GM18870 (cell line): ENCODE data around the gene TRPM2.

Experiments
- ATAC-seq: cut with Tn5 transposase; IDR thresholded peaks from one replicate; pipeline ENCODE4 v1.9.1; 2021; ENCODE audit warnings: moderate library complexity; ENCODE audit not compliant: unreplicated experiment

TRPM2 gene

GRCh38 chr21:44456214-44456914, 102.9 kb downstream of the TRPM2 start:
- no peak for ATAC-seq

DNA sequence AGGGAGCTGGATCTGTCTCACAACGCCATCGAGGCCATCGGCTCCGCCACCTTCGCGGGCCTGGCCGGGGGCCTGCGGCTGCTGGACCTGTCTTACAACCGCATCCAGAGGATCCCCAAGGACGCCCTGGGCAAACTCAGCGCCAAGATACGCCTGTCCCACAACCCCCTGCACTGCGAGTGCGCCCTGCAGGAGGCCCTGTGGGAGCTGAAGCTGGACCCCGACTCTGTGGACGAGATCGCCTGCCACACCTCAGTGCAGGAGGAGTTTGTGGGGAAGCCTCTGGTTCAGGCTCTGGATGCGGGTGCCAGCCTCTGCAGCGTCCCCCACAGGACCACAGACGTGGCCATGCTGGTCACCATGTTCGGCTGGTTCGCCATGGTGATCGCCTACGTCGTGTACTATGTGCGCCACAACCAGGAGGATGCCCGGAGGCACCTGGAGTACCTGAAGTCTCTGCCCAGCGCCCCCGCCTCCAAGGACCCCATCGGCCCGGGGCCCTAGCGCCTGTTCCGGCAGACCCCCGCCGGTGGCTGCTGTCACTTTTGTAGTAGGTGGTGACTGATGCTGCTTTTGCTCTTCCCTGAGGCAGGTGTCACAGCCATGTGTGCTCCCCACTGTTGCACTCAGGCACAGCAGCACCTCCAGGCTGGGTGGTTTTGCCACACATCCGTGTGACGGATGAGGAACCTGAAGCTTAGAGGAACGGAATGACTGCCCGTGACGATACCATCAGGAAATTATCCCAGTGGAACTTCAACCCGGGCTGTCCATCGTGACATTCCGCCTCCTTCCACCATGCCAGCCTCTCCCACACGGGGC, 103.7 kb downstream of the TRPM2 start:
- ATAC-seq = no peak

DNA sequence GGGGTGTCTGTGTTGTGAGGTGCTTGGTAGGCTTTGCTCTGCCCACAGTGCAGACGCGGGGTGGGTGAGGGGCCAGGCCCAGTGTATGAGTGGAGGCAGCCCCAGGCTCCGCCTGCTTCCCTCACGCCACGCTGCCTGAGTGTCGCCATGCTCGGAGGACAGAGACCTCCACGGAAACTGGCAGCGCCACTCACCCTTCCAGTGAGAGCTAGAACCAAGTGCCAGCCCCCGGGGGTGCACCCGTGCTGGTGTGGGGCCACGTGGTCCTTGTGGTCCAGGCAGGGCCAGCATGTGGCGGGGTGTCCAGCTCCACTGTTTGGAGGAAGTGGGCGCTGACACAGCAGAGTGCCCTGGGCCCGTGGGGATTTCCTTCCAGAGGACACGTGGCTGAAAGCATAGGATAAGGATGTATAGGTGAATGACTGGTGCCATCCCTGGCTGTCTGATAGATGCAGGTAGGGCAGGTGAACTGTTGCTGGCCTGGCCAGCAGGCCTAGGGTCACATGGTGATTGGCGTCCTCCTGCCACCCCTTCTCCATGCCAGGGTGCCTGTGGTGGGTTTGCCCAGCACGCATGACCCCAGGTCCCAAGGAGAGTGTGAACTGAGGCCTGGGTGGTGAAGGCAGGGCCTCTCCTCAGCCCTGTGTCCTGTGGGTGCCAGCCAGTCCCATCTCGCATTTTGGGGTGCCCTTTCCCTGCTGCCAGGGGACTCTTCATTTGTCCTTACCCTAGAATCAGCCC, 105.7 kb downstream of the TRPM2 start:
- ATAC-seq = no peak

GRCh38 chr21:44459712-44460440, 106.5 kb downstream of the TRPM2 start:
- ATAC-seq = no peak

DNA sequence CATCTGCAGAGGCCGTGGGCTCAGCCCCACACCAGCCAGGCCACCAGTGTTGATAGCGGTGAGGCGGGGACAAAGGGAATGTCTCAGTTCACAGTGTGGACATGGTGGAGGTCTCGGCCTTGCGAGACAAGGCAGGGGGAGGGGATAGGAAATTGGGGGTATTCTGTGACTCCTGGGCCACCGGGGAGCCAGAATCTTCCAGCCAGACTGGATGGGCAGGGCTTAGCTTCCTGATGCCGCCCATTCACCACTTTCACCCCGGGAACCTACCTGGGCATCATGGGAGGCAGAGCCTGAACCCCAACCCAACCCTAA, 107.0 kb downstream of the TRPM2 start:
- ATAC-seq = no peak

GRCh38 chr21:44461005-44461404, 107.6 kb downstream of the TRPM2 start:
- no peak for ATAC-seq

- no peak for ATAC-seq
Measured at GRCh38 chr21:44461464-44462001, 108.1 kb downstream of the TRPM2 start.

- ATAC-seq = no peak
Measured at GRCh38 chr21:44462086-44462833, 108.8 kb downstream of the TRPM2 start.

GRCh38 chr21:44462834-44463200, 109.4 kb downstream of the TRPM2 start:
- ATAC-seq = no peak

GRCh38 chr21:44463724-44464123, 110.3 kb downstream of the TRPM2 start:
- no peak for ATAC-seq

GRCh38 chr21:44464351-44464750, 110.9 kb downstream of the TRPM2 start:
- no peak for ATAC-seq

GRCh38 chr21:44466351-44466954, 113.0 kb downstream of the TRPM2 start:
- no peak for ATAC-seq

DNA sequence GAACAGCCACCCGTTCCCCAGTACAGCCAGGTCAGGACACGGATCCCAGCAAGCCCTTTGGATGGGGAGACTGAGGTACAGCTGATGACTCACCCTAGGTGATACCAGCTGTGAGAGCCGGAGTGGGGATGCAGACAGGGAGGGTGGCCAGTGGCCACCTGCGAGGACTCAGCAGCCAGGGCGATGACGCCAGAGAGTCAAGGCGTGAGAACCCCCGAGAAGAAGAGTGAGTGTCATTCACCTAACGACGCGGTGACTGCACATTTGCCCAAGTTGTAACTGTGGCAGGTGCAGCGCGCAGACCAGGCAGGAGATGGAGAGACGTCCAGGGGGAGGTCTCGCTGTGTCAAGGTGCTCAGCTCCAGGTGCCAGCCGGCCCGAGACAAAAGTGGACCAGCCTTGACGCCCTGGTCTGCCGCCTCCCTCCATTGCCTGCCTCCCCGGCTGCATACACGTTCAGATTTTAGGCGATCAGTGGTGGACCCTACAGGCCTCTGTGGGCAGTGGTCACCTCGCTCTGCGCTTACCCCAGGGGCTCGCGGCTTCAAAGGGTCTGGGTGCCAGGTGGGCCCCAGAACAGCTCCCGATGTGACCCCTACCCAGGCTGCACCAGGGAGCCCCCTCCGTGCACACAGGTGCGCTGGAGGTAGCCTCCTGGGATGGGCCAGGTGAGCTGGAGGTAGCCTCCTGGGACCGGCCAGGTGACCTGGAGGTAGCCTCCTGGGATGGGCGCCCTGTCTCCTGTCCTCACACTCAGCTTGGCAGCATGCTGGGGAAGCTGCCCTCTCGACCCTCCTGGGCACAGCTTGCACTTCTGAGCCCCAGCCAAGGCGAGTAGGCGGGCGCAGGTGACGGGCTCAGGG, 113.8 kb downstream of the TRPM2 start:
- no peak for ATAC-seq

DNA sequence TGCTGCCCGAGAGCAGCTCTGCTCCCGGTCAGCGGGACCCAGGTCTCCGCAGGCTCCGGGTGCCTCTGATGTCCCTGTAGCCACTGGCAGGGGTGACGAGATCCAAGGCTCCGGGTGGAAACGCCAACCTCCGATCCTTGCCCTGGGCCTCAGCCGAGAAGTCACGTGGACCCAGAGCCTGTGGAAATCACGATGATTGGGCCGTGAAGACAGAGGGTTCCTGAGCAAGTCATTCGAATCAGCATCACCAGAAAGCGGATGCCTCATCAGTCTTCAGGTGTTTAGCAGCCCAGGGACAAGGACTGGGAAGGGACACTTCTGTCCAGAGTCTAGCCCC, 114.4 kb downstream of the TRPM2 start:
- no peak for ATAC-seq

- no peak for ATAC-seq
Measured at GRCh38 chr21:44471341-44471740, 117.9 kb downstream of the TRPM2 start.

GRCh38 chr21:44471996-44472395, 118.6 kb downstream of the TRPM2 start:
- ATAC-seq = no peak

DNA sequence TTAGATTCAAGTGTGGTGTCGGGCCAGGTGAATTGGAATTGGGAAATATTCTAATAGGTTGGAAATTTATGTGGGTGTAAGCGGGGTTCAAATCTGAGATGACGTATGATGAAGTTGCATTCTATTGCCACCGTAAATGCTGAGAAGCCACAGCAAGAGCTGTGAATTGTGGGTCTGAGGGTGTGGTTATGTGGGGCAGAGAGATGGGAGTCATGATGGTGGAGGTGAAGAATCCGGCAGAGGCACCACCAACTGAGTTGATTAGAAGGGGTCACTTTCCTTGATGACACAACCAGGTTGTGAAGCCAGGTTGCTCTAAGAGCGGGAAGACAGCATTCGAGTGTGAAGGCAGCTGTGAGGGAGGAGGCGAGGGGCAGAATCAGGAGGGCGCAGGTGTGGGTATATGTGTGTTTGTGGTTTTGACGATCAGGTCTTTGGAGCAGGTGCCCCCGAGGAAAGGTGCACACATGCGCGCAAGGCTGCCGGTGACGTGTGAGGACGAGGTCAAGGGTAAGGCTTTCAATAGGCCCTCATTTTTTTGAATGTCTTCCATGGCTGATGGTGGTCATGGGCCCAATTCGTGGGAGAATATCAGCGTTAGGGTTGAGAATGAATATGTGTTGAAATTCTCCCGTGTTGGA, 120.6 kb downstream of the TRPM2 start:
- ATAC-seq = no peak

DNA sequence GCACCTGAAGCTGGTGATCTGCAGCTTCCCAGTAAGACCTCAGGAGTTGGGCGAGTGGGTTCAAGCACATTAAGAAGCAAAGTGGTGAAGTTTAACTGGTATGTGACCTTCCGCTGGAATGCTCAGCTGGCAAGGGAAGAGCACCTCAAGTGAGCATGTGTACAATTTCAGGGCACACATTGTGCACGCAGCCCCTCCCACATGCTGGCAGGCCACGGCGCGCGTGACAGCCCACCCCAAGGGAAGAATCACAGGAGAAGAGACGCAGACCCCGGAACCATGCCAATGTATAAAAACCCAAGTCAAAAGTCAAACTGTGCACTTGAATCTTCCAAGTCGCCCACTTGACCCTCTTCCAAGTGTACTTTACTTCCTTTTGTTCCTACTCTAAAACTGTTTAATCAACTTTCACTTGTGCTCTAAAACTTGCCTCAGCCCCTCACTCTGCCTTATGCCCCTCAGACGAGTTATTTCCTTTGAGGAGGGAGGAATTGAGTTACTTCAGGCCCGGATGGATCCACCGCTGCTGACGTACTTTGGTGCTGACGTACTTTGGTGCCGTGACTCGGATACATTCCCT, 121.9 kb downstream of the TRPM2 start:
- ATAC-seq = no peak
